Left hindlimb (tissue), 1 donor: ENCODE data around the gene UHRF1.

Source experiments
- DNase-seq: peaks from one replicate; pipeline ENCODE4 v3.0.0-alpha.2; 2018

UHRF1 gene

DNA sequence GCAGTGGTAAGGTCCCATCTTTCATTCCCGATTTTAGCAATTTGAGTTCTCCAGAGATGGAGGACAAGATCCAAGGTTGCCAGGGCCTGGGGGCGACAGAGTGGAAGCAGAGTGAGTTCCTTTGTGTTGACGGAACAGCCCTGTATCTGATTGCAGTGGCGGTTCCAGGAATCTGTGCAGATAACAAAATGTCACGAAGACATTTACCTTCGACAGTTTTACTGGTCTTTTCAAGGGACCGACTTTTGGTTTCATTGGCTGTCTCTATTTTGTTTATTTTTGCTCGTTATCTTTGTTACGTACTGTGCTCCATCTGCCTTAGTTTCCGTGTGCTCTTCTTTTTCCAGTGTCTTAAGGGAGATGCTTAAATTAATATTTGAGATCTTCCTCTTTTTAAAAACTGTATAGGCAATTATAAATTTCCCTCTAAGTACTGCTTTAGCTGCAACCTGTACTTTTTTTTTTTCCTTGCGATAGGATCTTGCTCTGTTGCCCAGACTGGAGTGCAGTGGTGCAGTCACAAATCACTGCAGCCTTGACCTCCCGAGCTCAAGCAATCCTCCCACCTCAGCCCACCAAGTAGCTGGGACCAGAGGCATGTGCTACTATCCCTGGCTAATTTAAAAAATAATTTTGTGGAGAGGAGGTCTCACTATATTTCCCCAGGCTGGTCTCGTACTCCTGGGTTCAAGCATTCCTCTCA lies 82.8 kb downstream of the UHRF1 start:
- no peak for DNase-seq

DNA sequence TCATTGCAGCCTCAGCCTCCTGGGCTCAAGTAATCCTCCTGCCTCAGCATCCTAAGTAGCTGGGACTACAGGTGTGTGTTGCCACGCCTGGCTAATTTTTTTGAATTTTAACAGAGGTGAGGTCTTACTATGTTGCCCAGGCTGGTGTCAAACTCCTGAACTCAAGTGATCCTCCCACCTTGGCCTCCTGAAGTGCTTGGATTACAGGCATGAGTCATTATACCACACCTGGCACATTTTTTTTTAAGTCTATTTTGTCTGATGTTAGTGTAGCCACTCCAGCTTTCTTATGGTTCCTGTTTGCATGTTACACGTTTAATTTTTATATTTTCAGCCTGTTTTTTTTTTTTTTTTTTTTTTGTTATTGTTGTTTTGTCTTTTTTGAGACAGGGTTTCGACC lies 84.4 kb downstream of the UHRF1 start:
- no peak for DNase-seq

GRCh38 chr19:4996701-4997100 lies 87.4 kb downstream of the UHRF1 start:
- no peak for DNase-seq

GRCh38 chr19:4997297-4997696 lies 88.0 kb downstream of the UHRF1 start:
- no peak for DNase-seq

DNA sequence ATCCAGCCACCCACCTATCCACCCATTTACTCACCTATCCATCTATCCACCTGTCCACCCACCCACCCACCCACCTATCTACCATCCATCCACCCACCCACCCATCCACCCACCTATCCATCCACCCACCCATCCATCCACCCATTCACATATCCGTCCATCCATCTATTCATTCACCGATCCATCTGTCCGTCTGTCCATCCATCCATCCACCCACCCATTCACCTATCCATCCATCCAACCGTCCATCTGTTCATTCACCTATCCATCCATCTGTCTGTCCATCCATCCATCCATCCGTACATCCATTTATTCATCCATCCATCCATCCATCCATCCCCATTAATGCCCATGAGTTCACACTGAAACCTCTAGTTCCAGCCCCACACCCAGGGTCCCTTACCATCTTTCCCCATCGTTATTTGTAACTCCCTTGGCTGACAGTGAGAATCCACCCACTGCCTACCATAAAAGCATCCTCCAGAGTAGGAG lies 90.9 kb downstream of the UHRF1 start:
- no peak for DNase-seq

- no peak for DNase-seq
Measured at GRCh38 chr19:5001615-5002014, 92.3 kb downstream of the UHRF1 start.

DNA sequence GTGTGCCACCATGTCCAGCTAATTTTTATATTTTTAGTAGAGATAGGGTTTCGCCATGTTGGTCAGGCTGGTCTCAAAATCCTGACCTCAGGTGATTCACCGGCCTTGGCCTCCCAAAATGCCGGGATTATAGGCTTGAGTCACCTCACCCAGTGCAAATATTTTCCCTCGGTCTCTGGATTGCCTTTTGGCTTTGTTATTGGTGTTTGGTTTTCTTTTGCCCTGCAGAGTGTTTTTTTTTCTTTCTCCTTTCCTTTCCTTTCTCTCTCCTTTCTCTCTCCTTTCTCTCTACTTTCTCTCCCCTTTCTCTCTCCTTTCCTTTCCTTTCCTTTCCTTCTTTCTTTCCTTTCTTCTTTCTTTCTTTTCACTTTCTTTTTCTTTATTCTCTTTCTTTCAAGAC lies 92.8 kb downstream of the UHRF1 start:
- DNase-seq, result no peak

GRCh38 chr19:5003781-5004180 lies 94.5 kb downstream of the UHRF1 start:
- DNase-seq, result no peak

- DNase-seq, result no peak
Measured at GRCh38 chr19:5005096-5005495, 95.8 kb downstream of the UHRF1 start.

DNA sequence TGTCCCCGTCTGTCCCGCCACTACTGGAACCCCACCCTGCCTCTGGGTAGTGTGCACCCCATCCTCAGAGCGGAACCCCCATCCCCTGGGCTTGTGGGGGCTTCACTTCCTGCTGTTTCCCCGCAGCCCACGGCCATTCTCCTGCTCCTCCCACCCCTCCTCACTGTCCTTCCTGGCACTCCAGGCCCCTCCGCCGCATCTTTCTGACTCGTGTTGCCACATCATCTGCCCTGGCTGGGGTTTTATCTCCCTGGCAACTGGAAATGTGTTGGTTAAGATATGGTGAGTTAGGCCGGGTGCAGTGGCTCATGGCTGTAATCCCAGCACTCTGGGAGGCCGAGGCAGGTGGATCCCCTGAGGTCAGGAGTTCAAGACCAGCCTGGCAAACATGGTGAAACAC lies 96.9 kb downstream of the UHRF1 start:
- DNase-seq, result no peak

DNA sequence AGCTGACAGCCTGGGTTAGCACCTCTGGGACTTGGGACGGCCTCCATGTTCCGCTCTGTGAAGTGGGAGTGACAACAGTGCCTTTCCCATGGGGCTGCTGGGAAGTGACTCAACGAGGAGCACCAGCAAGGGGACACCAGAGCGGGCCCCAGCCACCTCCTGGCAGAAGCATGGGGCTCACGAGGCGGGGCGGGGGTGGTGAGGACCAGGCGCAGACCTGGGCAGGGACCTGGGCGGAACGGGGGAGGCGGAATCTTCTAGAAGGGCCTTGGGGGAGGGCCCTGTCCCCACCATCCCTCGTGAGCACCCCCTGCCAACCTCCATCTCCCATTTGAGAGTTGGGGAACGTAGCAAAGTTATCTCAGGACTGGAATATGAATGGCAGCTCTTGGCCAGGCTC lies 97.5 kb downstream of the UHRF1 start:
- no peak for DNase-seq
